ENCODE measurements around the gene TIMP2. TPM values are rescaled to one million over a fixed set of nuclear protein-coding genes. Genes with fewer than 3 reads are reported as not detected.

The TIMP2 gene
- total RNA-seq, 3 donors from 2014 or later: 0.63 to 1.0 (median 0.81) TPM

GRCh38 chr17:78852709-78853121, 72.5 kb downstream of the TIMP2 start:
- Mint-ChIP-seq H3K36me3 (ENCODE audit: insufficient read depth) (no peaks in the 10 kb centered on the region), H3K4me1 (ENCODE audit: low read depth) (no peaks in the 10 kb centered on the region), H3K27me3 (ENCODE audit: low read depth) (no peaks in the 10 kb centered on the region), H3K4me3 (no peak overlapping the region), H3K9me3 (no peaks in the 10 kb centered on the region)
- DNase-seq (no peak), ATAC-seq (no peak)

- H3K4me1 Mint-ChIP-seq (ENCODE audit: low read depth): peaks cover 3% of the 10 kb centered on the region
- no peaks in the 10 kb centered on the region for H3K9me3 Mint-ChIP-seq
These were observed 76.2 kb downstream of the TIMP2 start for GRCh38 chr17:78849026-78849425.

GRCh38 chr17:78847052-78847451, 78.1 kb downstream of the TIMP2 start:
- ATAC-seq: no peak
- H3K36me3 Mint-ChIP-seq (ENCODE audit: insufficient read depth): no peaks in the 10 kb centered on the region
- DNase-seq: no peak
- peaks cover 5% of the 10 kb centered on the region for H3K4me1 Mint-ChIP-seq (ENCODE audit: low read depth)
- H3K9me3 Mint-ChIP-seq: no peaks in the 10 kb centered on the region
- H3K4me3 Mint-ChIP-seq: no peak overlapping the region
- no peaks in the 10 kb centered on the region for H3K27me3 Mint-ChIP-seq (ENCODE audit: low read depth)

More at GRCh38 chr17:78849026-78849425, 76.2 kb downstream of the TIMP2 start:
- H3K36me3 Mint-ChIP-seq (ENCODE audit: insufficient read depth): no peaks in the 10 kb centered on the region
- H3K27me3 Mint-ChIP-seq (ENCODE audit: low read depth): no peaks in the 10 kb centered on the region
- no peak overlapping the region for H3K4me3 Mint-ChIP-seq
- DNase-seq: no peak
- no peak for ATAC-seq

GRCh38 chr17:78844301-78845005, 80.7 kb downstream of the TIMP2 start:
- no peak for ATAC-seq
- Mint-ChIP-seq H3K4me1 (ENCODE audit: low read depth) (peaks cover 12% of the 10 kb centered on the region), H3K36me3 (ENCODE audit: insufficient read depth) (no peaks in the 10 kb centered on the region), H3K9me3 (no peaks in the 10 kb centered on the region), H3K4me3 (no peak overlapping the region), H3K27me3 (ENCODE audit: low read depth) (no peaks in the 10 kb centered on the region)
- no peak for DNase-seq

- no peak for ATAC-seq
- DNase-seq: peak; percentile 56
- Mint-ChIP-seq H3K4me1 (ENCODE audit: low read depth) (peaks cover 24% of the 10 kb centered on the region), H3K9me3 (no peaks in the 10 kb centered on the region), H3K4me3 (no peak overlapping the region), H3K27me3 (ENCODE audit: low read depth) (no peaks in the 10 kb centered on the region), H3K36me3 (ENCODE audit: insufficient read depth) (peaks cover 3% of the 10 kb centered on the region)
These were observed 82.2 kb downstream of the TIMP2 start for GRCh38 chr17:78842881-78843565.

GRCh38 chr17:78840780-78841611, 84.2 kb downstream of the TIMP2 start, which contains the start of gene USP36:
TSS of gene USP36 (minus strand) at chr17:78840814. CDS start at chr17:78836363, 4,451 bp downstream.
- ATAC-seq (peak; percentile 89 to 91), DNase-seq (peak; percentile 100)
- Mint-ChIP-seq H3K9me3 (no peaks in the 10 kb centered on the region), H3K36me3 (ENCODE audit: insufficient read depth) (peaks cover 15% of the 10 kb centered on the region), H3K4me3 (peak within 1 kb of the TSS; percentile 97), H3K4me1 (ENCODE audit: low read depth) (peaks cover 36% of the 10 kb centered on the region), H3K27me3 (ENCODE audit: low read depth) (no peaks in the 10 kb centered on the region)

- H3K4me3 Mint-ChIP-seq: peak overlapping the region; percentile 97
- no peaks in the 10 kb centered on the region for H3K27me3 Mint-ChIP-seq (ENCODE audit: low read depth)
- no peak for ATAC-seq
- no peaks in the 10 kb centered on the region for H3K9me3 Mint-ChIP-seq
- H3K36me3 Mint-ChIP-seq (ENCODE audit: insufficient read depth): peaks cover 20% of the 10 kb centered on the region
- DNase-seq: no peak
- H3K4me1 Mint-ChIP-seq (ENCODE audit: low read depth): peaks cover 38% of the 10 kb centered on the region
These were observed 84.7 kb downstream of the TIMP2 start for GRCh38 chr17:78840530-78840779.

- Mint-ChIP-seq H3K4me1 (ENCODE audit: low read depth) (peaks cover 38% of the 10 kb centered on the region), H3K36me3 (ENCODE audit: insufficient read depth) (peaks cover 24% of the 10 kb centered on the region), H3K4me3 (peak overlapping the region; percentile 97), H3K9me3 (no peaks in the 10 kb centered on the region), H3K27me3 (ENCODE audit: low read depth) (no peaks in the 10 kb centered on the region)
- peak; percentile 35 to 36 for ATAC-seq
- peak; percentile 46 for DNase-seq
These were observed 85.2 kb downstream of the TIMP2 start for GRCh38 chr17:78839762-78840529.

GRCh38 chr17:78839235-78839761, 85.9 kb downstream of the TIMP2 start:
- Mint-ChIP-seq H3K36me3 (ENCODE audit: insufficient read depth) (peaks cover 24% of the 10 kb centered on the region), H3K27me3 (ENCODE audit: low read depth) (no peaks in the 10 kb centered on the region), H3K9me3 (no peaks in the 10 kb centered on the region), H3K4me1 (ENCODE audit: low read depth) (peaks cover 37% of the 10 kb centered on the region), H3K4me3 (peak overlapping the region; percentile 97)
- ATAC-seq: peak in 1 of 2 donors; percentile 12
- DNase-seq: no peak

- H3K36me3 Mint-ChIP-seq (ENCODE audit: insufficient read depth): peaks cover 26% of the 10 kb centered on the region
- H3K4me1 Mint-ChIP-seq (ENCODE audit: low read depth): peaks cover 34% of the 10 kb centered on the region
- DNase-seq (no peak), ATAC-seq (no peak)
- peak overlapping the region; percentile 97 for H3K4me3 Mint-ChIP-seq
- no peaks in the 10 kb centered on the region for H3K27me3 Mint-ChIP-seq (ENCODE audit: low read depth)
- no peaks in the 10 kb centered on the region for H3K9me3 Mint-ChIP-seq
These were observed 86.6 kb downstream of the TIMP2 start for GRCh38 chr17:78838574-78839005.

GRCh38 chr17:78836420-78837021, 88.7 kb downstream of the TIMP2 start:
- no peaks in the 10 kb centered on the region for H3K9me3 Mint-ChIP-seq
- no peak for DNase-seq
- peaks cover 30% of the 10 kb centered on the region for H3K4me1 Mint-ChIP-seq (ENCODE audit: low read depth)
- peaks cover 40% of the 10 kb centered on the region for H3K36me3 Mint-ChIP-seq (ENCODE audit: insufficient read depth)
- ATAC-seq: no peak
- no peaks in the 10 kb centered on the region for H3K27me3 Mint-ChIP-seq (ENCODE audit: low read depth)
- peak overlapping the region; percentile 3 for H3K4me3 Mint-ChIP-seq

GRCh38 chr17:78834571-78834970, 90.6 kb downstream of the TIMP2 start:
- Mint-ChIP-seq H3K36me3 (ENCODE audit: insufficient read depth) (peaks cover 47% of the 10 kb centered on the region), H3K4me1 (ENCODE audit: low read depth) (peaks cover 32% of the 10 kb centered on the region), H3K27me3 (ENCODE audit: low read depth) (no peaks in the 10 kb centered on the region), H3K9me3 (no peaks in the 10 kb centered on the region), H3K4me3 (no peak overlapping the region)
- no peak for DNase-seq
- ATAC-seq: no peak

- H3K4me3 Mint-ChIP-seq: no peak overlapping the region
- ATAC-seq: no peak
- no peak for DNase-seq
- peaks cover 19% of the 10 kb centered on the region for H3K4me1 Mint-ChIP-seq (ENCODE audit: low read depth)
- peaks cover 55% of the 10 kb centered on the region for H3K36me3 Mint-ChIP-seq (ENCODE audit: insufficient read depth)
- no peaks in the 10 kb centered on the region for H3K27me3 Mint-ChIP-seq (ENCODE audit: low read depth)
- H3K9me3 Mint-ChIP-seq: no peaks in the 10 kb centered on the region
These were observed 92.7 kb downstream of the TIMP2 start for GRCh38 chr17:78832541-78832810.

Data from activated T-cell treated with anti-CD3 and anti-CD28 coated beads, Interleukin-2, amount 50 U/mL, for 4 hours (primary cell).